GM21528 (cell line): ENCODE data around the gene ECI2.
"Not testable (repeated sequence)": the region's sequence is repeated elsewhere in the genome, so short reads cannot be mapped to it uniquely, and the experiment has no call there.

Experiments used
- ATAC-seq: cut with Tn5 transposase; IDR thresholded peaks from one replicate; pipeline ENCODE4 v1.9.1; 2021; ENCODE audit warnings: mild to moderate bottlenecking, moderate library complexity; ENCODE audit not compliant: unreplicated experiment, low FRiP score

Gene ECI2

GRCh38 chr6:4105980-4106536 is 29.3 kb downstream of the ECI2 start:
- no peak for ATAC-seq

GRCh38 chr6:4103929-4104328 is 31.4 kb downstream of the ECI2 start:
- no peak for ATAC-seq

- ATAC-seq = no peak
Measured at GRCh38 chr6:4102687-4103244, 32.6 kb downstream of the ECI2 start.

- ATAC-seq = no peak
Measured at GRCh38 chr6:4101298-4101697, 34.1 kb downstream of the ECI2 start.

GRCh38 chr6:4100655-4101054 is 34.7 kb downstream of the ECI2 start:
- ATAC-seq = no peak

GRCh38 chr6:4093288-4093687 is 42.1 kb downstream of the ECI2 start:
- ATAC-seq = no peak

- ATAC-seq = no peak
Measured at GRCh38 chr6:4091941-4092340, 43.4 kb downstream of the ECI2 start.

- ATAC-seq = not testable (repeated sequence)
Measured at GRCh38 chr6:4090043-4090442, 45.3 kb downstream of the ECI2 start.

- ATAC-seq = no peak
Measured at GRCh38 chr6:4088704-4089103, 46.7 kb downstream of the ECI2 start.

GRCh38 chr6:4085332-4085700 is 50.1 kb downstream of the ECI2 start:
- no peak for ATAC-seq

GRCh38 chr6:4084444-4085331 is 50.7 kb downstream of the ECI2 start:
- no peak for ATAC-seq

- ATAC-seq = no peak
Measured at GRCh38 chr6:4078691-4079471, 56.5 kb downstream of the ECI2 start, which contains the start of gene FAM217A. FAM217A (minus strand) TSS chr6:4079137; CDS start chr6:4077414, 1,723 bp downstream.

GRCh38 chr6:4074478-4075235 is 60.7 kb downstream of the ECI2 start:
- ATAC-seq = no peak

- ATAC-seq = no peak
Measured at GRCh38 chr6:4071330-4071729, 64.0 kb downstream of the ECI2 start.

- ATAC-seq = no peak
Measured at GRCh38 chr6:4069199-4069598, 66.2 kb downstream of the ECI2 start.

GRCh38 chr6:4067673-4068072 is 67.7 kb downstream of the ECI2 start:
- no peak for ATAC-seq

GRCh38 chr6:4066029-4066755 is 69.2 kb downstream of the ECI2 start:
- no peak for ATAC-seq
